Measurements from ENCODE around the gene DLGAP5. TPM values are rescaled to one million over a fixed set of nuclear protein-coding genes. Genes with fewer than 3 reads are reported as not detected.

The DLGAP5 gene
- total and polyA plus RNA-seq, 12 donors, result 0.07 to 5.1 (median 0.41) TPM; not detected in 5

- H3K9me3 ChIP-seq, result peaks cover 0 to 10% (median 0%) of the 10 kb centered on the region in 11 donors
- peak; percentile 93 to 97 (median 94) for ATAC-seq
- no peaks in the 10 kb centered on the region for H3K36me3 ChIP-seq
- H3K27ac ChIP-seq, result peak overlapping the region; percentile 88 to 96 (median 94)
- H3K4me3 ChIP-seq, result no peak overlapping the region
- intact Hi-C loops (cut with DNase I), result no loop called here
- 23 to 32% methylated on average over 19 of the region's 19 CpGs for WGBS, 2 donors
- no peaks in the 10 kb centered on the region for H3K27me3 ChIP-seq
- peak; percentile 85 to 91 for DNase-seq
- H3K4me1 ChIP-seq, result peaks cover 16 to 63% (median 57%) of the 10 kb centered on the region in 9 donors
- no peak for TF ChIP-seq CTCF (IDR thresholded peaks at IDR 0.05)
Observed at GRCh38 chr14:55107766-55108554, 83.4 kb downstream of the DLGAP5 start.

GRCh38 chr14:55105991-55106390 is 85.4 kb downstream of the DLGAP5 start:
- Histone ChIP-seq H3K27ac (peak overlapping the region in 7 of 10 donors; percentile 88 to 96 (median 94)), H3K4me1 (peaks cover 18 to 83% (median 77%) of the 10 kb centered on the region in 9 donors), H3K36me3 (no peaks in the 10 kb centered on the region), H3K4me3 (no peak overlapping the region), H3K27me3 (no peaks in the 10 kb centered on the region), H3K9me3 (peaks cover 0 to 10% (median 0%) of the 10 kb centered on the region in 11 donors)
- intact Hi-C loops (cut with DNase I), result no loop called here
- ATAC-seq (no peak), DNase-seq (no peak)
- no peak for TF ChIP-seq CTCF (IDR thresholded peaks at IDR 0.05)
- WGBS, 2 donors, result 68 to 74% methylated on average over 7 of the region's 7 CpGs

GRCh38 chr14:55103971-55104954 is 87.1 kb downstream of the DLGAP5 start:
- Histone ChIP-seq H3K9me3 (peaks cover 0 to 10% (median 0%) of the 10 kb centered on the region in 11 donors), H3K36me3 (no peaks in the 10 kb centered on the region), H3K4me3 (no peak overlapping the region), H3K4me1 (peaks cover 18 to 98% (median 94%) of the 10 kb centered on the region in 9 donors), H3K27ac (peak overlapping the region; percentile 76 to 96 (median 87)), H3K27me3 (no peaks in the 10 kb centered on the region)
- 84 to 88% methylated on average over 6 of the region's 6 CpGs for WGBS, 2 donors
- TF ChIP-seq CTCF (IDR thresholded peaks at IDR 0.05), result no peak
- ATAC-seq (no peak), DNase-seq (no peak)
- intact Hi-C loops (cut with DNase I), result loop anchor here in 4 of 10 donors (2.0 to 5.0 kb wide), 4 partner anchors 15 to 33 kb away; no protein-coding TSS in a partner anchor
